NCI-H1417 treated with DMSO at 0.1 percent for 48 hours (cell line): ENCODE data around the gene HES7.
"Not testable (repeated sequence)": the region's sequence is repeated elsewhere in the genome, so short reads cannot be mapped to it uniquely, and the experiment has no call there.

Experiments used
- DNase-seq: peaks from one replicate; lab custom pipeline; 2025; lab: John Stamatoyannopoulos, UW

HES7 gene

GRCh38 chr17:8122422-8122923 lies 1.4 kb downstream of the HES7 start:
- no peak for DNase-seq

- DNase-seq, result no peak
These were observed 2.1 kb downstream of the HES7 start for GRCh38 chr17:8121681-8122421.

- no peak for DNase-seq
These were observed 2.6 kb downstream of the HES7 start for GRCh38 chr17:8121407-8121680.

GRCh38 chr17:8120520-8121406 lies 3.1 kb downstream of the HES7 start:
- DNase-seq, result no peak

GRCh38 chr17:8119581-8120519 lies 4.1 kb downstream of the HES7 start:
- peak; percentile 39 for DNase-seq

GRCh38 chr17:8118769-8119580 lies 4.9 kb downstream of the HES7 start:
- DNase-seq, result no peak

GRCh38 chr17:8117980-8118768 lies 5.7 kb downstream of the HES7 start, which contains the start of gene ALOXE3:
Gene ALOXE3 (minus strand): TSS chr17:8118514. CDS start chr17:8117990, 524 bp downstream.
- no peak for DNase-seq

- DNase-seq, result no peak
These were observed 6.4 kb downstream of the HES7 start for GRCh38 chr17:8117367-8117979.

GRCh38 chr17:8116776-8117175 lies 7.1 kb downstream of the HES7 start:
- no peak for DNase-seq

GRCh38 chr17:8110907-8111306 lies 13.0 kb downstream of the HES7 start:
- DNase-seq, result no peak

GRCh38 chr17:8110456-8110804 lies 13.5 kb downstream of the HES7 start:
- DNase-seq, result no peak

- no peak for DNase-seq
These were observed 14.0 kb downstream of the HES7 start for GRCh38 chr17:8109661-8110455.

GRCh38 chr17:8108972-8109660 lies 14.8 kb downstream of the HES7 start:
- no peak for DNase-seq

- not testable (repeated sequence) for DNase-seq
These were observed 16.9 kb downstream of the HES7 start for GRCh38 chr17:8106980-8107379.

GRCh38 chr17:8105957-8106398 lies 17.9 kb downstream of the HES7 start:
- no peak for DNase-seq

- no peak for DNase-seq
These were observed 19.0 kb downstream of the HES7 start for GRCh38 chr17:8104911-8105310.

- no peak for DNase-seq
These were observed 20.4 kb downstream of the HES7 start for GRCh38 chr17:8103549-8103948.

GRCh38 chr17:8101721-8102120 lies 22.2 kb downstream of the HES7 start:
- DNase-seq, result no peak
